HG02884 (cell line): Measurements from ENCODE around the gene DCST1.
A peak's percentile ranks its signal among the peaks of the same experiment; 100 is the strongest.
"Not testable (repeated sequence)": the region's sequence is repeated elsewhere in the genome, so short reads cannot be mapped to it uniquely, and the experiment has no call there.

Experiments
- ATAC-seq: cut with Tn5 transposase; IDR thresholded peaks from one replicate; pipeline ENCODE4 v1.9.1; 2021; ENCODE audit warnings: mild to moderate bottlenecking, moderate library complexity; ENCODE audit not compliant: unreplicated experiment

Gene DCST1

GRCh38 chr1:155033524-155033923, at the start of gene DCST1, which contains the start of gene DCST2:
Gene DCST1 (plus strand): TSS chr1:155033824. CDS start chr1:155034037, 213 bp downstream.
Gene DCST2 (minus strand): TSS chr1:155033781. CDS start chr1:155033701, 80 bp downstream.
- ATAC-seq: no peak

GRCh38 chr1:154986736-154987135, 46.9 kb upstream of the DCST1 start:
- not testable (repeated sequence) for ATAC-seq

- ATAC-seq: no peak
Measured at GRCh38 chr1:154987326-154987725, 46.3 kb upstream of the DCST1 start.

- no peak for ATAC-seq
Measured at GRCh38 chr1:154988058-154988954, 45.3 kb upstream of the DCST1 start.

- ATAC-seq: no peak
Measured at GRCh38 chr1:154989195-154989860, 44.3 kb upstream of the DCST1 start.

- ATAC-seq: no peak
Measured at GRCh38 chr1:154990276-154990675, 43.3 kb upstream of the DCST1 start.

GRCh38 chr1:154992721-154993571, 40.7 kb upstream of the DCST1 start:
- no peak for ATAC-seq

GRCh38 chr1:154993572-154994268, 39.9 kb upstream of the DCST1 start, which contains the start of gene LENEP:
Gene LENEP (plus strand): TSS chr1:154993586. CDS start chr1:154993608, 22 bp downstream.
- ATAC-seq: no peak

GRCh38 chr1:154994269-154994587, 39.4 kb upstream of the DCST1 start:
- no peak for ATAC-seq

GRCh38 chr1:154994591-154994990, 39.0 kb upstream of the DCST1 start:
- ATAC-seq: no peak

GRCh38 chr1:154995301-154995983, 38.2 kb upstream of the DCST1 start:
- ATAC-seq: not testable (repeated sequence)

- ATAC-seq: no peak
Measured at GRCh38 chr1:154996966-154997701, 36.5 kb upstream of the DCST1 start.

- no peak for ATAC-seq
Measured at GRCh38 chr1:154998201-154998780, 35.3 kb upstream of the DCST1 start.

GRCh38 chr1:154998818-154999570, 34.6 kb upstream of the DCST1 start:
- ATAC-seq: no peak

GRCh38 chr1:154999571-155000410, 33.8 kb upstream of the DCST1 start:
- ATAC-seq: no peak

- ATAC-seq: no peak
Measured at GRCh38 chr1:155000411-155000725, 33.3 kb upstream of the DCST1 start.

GRCh38 chr1:155000726-155001424, 32.7 kb upstream of the DCST1 start:
- peak; percentile 33 for ATAC-seq
